ENCODE data around the gene SUSD3.

The SUSD3 gene

DNA sequence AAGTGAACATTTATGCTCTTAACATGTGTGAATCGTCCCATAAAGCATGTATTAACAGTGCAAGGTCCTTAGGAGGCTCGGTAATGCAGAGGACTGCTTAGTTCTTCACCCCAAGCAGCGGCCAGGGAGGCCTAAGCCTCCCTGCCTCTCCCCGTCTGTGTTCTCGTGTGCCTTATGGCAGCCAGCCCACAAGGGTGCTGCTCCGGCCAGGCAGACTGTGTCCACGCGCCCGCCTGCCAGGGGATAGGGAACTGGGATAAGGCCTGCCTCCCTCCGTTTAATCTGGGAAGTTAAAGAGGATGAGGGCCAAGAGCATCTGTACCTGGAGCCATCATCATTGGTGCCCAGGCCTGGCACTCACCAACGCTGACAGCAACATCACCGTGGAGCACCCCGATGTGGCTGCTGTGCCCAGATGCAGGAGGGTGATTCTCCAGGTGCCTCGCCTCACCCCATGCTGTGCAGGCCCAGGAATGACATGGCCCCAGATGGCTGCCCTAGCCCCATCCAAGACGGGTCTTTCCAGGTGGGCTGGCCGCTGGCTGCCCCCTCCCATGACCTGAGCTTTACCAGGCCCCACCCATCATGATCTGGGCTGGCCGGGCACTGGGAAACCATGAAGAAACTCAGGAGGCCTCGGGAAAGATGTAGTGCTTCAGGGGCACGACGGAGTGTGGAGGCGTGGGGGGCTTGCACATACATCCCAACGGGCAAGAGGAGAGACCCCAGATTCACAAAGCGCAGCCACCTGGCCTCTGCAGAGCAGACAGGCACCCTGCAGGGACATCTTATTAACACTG lies 35.6 kb upstream of the SUSD3 start:
- TF ChIP-seq ZNF274 (IDR thresholded peaks at IDR 0.05; ENCODE audit: low read depth, low read length), result no peak
- no peak overlapping the region for H3K4me3 ChIP-seq (ENCODE audit: low read length)

- H3K4me3 ChIP-seq (ENCODE audit: low read length), result no peak overlapping the region
- no peak for TF ChIP-seq ZNF274 (IDR thresholded peaks at IDR 0.05; ENCODE audit: low read depth, low read length)
Measured at GRCh38 chr9:93023521-93023815, 35.0 kb upstream of the SUSD3 start.

DNA sequence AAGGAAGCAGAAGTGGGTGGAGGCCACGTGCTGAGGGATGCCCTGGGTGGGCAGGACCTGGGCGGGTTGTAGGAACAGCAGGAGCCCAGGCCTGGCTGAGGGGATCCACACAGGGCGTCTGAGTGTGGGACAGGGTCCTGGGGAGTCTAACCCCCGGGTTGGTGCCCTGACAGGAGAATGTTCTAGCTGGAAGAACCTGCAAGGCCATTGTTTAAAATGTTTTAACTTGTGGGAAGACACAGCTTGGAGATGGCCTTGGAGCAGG lies 33.9 kb upstream of the SUSD3 start:
- no peak overlapping the region for H3K4me3 ChIP-seq (ENCODE audit: low read length)
- no peak for TF ChIP-seq ZNF274 (IDR thresholded peaks at IDR 0.05; ENCODE audit: low read depth, low read length)

DNA sequence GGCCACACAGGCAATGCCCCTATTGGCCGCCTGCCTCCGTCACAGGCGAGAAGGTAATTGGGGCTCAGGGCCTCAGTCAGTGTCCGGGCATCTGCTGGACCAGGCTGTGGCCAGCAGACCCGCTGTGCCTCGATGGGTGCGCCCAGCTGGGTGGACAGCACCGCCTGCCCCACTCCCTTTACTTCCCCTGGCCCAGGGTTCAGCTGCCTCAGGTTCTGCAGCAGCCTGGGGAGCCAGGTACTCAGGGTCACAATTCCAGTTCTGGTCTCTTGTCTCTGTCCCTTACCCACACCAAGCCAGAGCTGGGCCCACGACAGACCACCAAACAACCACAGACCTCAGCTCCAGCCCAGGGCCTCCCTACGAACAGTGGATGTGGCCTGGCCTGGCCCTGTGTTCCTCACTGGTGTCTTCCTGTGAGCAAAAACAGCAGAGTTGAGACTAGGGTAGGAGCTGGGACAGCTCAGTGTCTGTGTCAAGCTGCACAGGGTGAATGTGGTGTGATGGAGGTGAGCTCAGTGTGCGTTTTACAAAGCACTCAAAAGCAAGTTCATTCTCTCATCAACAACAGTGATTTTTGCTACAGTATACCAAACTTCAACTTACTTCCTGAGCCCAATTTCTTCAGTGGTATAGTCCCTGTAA lies 33.4 kb upstream of the SUSD3 start:
- TF ChIP-seq ZNF274 (IDR thresholded peaks at IDR 0.05; ENCODE audit: low read depth, low read length), result no peak
- no peak overlapping the region for H3K4me3 ChIP-seq (ENCODE audit: low read length)

GRCh38 chr9:93025736-93026135 lies 32.8 kb upstream of the SUSD3 start:
- TF ChIP-seq ZNF274 (IDR thresholded peaks at IDR 0.05; ENCODE audit: low read depth, low read length), result no peak
- H3K4me3 ChIP-seq (ENCODE audit: low read length), result no peak overlapping the region

DNA sequence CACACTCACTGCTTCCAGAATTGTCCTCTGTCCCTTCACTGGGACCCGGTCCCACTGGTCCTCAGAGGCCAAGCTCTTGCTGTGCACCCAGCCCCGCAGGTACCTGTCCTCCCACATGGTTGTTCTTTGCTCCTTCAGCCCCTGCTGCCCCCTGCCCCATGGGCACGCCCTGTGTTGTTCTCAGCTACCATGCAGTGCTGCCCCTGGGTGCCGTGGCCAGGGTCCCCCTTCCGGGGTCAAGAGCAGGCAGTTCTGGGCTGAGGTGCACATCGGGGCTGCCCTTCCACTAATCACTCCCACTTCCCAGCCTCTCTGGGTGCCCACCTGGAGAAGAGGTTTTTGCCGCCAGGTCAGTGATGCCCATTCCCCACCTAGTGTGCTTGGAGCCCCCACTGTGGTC lies 31.9 kb upstream of the SUSD3 start:
- no peak for TF ChIP-seq ZNF274 (IDR thresholded peaks at IDR 0.05; ENCODE audit: low read depth, low read length)

DNA sequence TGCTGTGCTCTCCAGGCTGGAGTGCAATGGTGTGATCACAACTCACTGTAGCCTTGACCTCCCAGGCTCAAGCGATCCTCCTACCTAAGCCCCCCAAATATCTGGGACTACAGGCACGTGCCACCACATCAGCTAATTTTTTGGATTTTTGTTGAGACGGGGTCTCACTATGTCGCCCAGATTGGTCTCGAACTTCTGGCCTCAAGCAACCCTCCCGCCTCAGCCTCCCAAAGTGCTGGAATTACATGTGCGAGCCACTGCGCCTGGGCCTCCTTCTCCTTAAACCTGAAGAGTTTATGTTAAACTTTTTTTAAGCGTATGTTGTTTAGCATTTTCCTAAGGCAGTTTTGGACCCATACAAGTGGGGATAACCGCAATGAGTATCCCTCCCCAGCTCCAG lies 30.8 kb upstream of the SUSD3 start:
- no peak overlapping the region for H3K4me3 ChIP-seq (ENCODE audit: low read length)
- TF ChIP-seq ZNF274 (IDR thresholded peaks at IDR 0.05; ENCODE audit: low read depth, low read length), result no peak

More for the DNA sequence above, 31.9 kb upstream of the SUSD3 start:
- no peak overlapping the region for H3K4me3 ChIP-seq (ENCODE audit: low read length)

GRCh38 chr9:93028448-93029006 lies 30.0 kb upstream of the SUSD3 start:
- no peak for TF ChIP-seq ZNF274 (IDR thresholded peaks at IDR 0.05; ENCODE audit: low read depth, low read length)
- no peak overlapping the region for H3K4me3 ChIP-seq (ENCODE audit: low read length)

DNA sequence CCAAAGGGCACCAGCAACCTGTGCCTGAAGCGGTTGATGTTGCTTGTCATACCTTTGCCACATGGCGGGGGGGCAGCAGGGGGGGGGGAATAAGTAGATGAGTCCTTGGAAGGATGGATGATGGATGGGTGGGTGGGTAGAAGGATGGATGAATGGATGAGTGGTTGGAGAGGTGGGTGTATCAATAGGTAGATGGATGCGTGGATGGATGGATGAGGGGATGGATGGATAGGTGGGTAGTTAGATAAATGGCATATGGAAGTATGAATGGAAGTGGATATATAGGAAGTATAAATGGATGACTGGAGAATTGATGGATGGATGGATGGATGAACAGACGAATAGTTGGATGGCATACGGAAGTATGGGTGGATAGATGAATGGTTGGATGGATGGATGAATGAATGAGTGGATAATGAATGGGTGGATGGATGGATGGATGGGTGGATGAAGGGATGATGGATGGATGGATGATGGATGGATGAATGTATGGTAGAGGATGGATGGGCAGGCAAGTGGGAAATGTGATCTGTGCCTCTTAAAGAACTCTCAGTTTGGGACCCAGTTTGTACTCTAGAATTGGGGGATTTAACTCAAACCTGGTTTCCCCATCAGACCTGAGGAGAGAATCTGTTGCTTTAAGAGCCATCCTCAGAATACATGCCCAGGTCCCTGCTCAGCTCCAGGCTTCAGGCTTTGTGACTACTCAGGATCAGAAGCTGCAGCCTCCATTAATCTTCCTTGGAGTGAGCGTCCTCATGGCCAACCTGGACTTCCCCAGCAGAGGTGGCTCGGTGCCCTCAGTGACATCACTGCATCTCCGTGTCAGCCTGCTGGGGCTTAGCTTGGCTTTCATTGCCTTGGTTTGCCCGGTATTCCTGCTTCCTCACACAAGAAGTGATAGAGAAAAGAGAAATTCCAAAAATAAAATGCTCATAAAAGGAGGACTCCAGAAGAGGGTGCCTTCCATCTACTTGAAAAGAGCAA lies 27.6 kb upstream of the SUSD3 start:
- H3K4me3 ChIP-seq (ENCODE audit: low read length), result no peak overlapping the region
- no peak for TF ChIP-seq ZNF274 (IDR thresholded peaks at IDR 0.05; ENCODE audit: low read depth, low read length)

GRCh38 chr9:93031629-93032430 lies 26.7 kb upstream of the SUSD3 start:
- no peak for TF ChIP-seq ZNF274 (IDR thresholded peaks at IDR 0.05; ENCODE audit: low read depth, low read length)
- no peak overlapping the region for H3K4me3 ChIP-seq (ENCODE audit: low read length)

- H3K4me3 ChIP-seq (ENCODE audit: low read length), result no peak overlapping the region
- TF ChIP-seq ZNF274 (IDR thresholded peaks at IDR 0.05; ENCODE audit: low read depth, low read length), result no peak
Measured at GRCh38 chr9:93032545-93032944, 26.0 kb upstream of the SUSD3 start.

- no peak overlapping the region for H3K4me3 ChIP-seq (ENCODE audit: low read length)
- no peak for TF ChIP-seq ZNF274 (IDR thresholded peaks at IDR 0.05; ENCODE audit: low read depth, low read length)
Measured at GRCh38 chr9:93033531-93033930, 25.0 kb upstream of the SUSD3 start.

DNA sequence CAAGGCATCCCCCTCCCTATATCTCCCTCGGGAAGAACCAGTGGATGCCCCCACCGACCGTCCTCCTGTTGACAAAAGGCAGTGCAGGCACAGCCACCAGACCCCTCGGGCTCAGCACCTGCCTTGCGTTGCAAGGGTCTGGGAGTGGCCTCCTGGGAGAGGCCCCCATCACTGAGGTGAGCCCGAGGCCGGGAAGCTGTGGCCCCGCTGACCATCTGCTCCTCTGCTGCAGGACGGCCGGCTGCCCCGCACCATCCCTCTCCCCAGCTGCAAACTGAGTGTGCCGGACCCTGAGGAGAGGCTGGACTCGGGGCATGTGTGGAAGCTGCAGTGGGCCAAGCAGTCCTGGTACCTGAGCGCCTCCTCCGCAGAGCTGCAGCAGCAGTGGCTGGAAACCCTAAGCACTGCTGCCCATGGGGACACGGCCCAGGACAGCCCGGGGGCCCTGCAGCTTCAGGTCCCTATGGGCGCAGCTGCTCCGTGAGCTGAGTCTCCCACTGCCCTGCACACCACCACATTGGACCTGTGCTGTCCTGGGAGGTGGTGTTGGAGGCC lies 23.3 kb upstream of the SUSD3 start:
- no peak for TF ChIP-seq ZNF274 (IDR thresholded peaks at IDR 0.05; ENCODE audit: low read depth, low read length)
- H3K4me3 ChIP-seq (ENCODE audit: low read length), result no peak overlapping the region

Data from GM08714 (cell line).